Panc1 (cell line): ENCODE results near the gene NPR3. TPM values are rescaled to one million over a fixed set of nuclear protein-coding genes. Genes with fewer than 3 reads are reported as not detected.

ENCODE experiments used
- ATAC-seq: fragments of 200-7000 bp; cut with Tn5 transposase; 2 replicates; pipeline ENCODE4 v1.9.1; 2020; ENCODE audit warnings: mild to moderate bottlenecking, moderate library complexity
- BruUV-seq: library from RNA; stranded (reverse); fragments of 400-500 nt; replicated peaks from 2 replicates; lab custom pipeline; 2021; lab: Mats Ljungman, UMichigan
- CTCF ChIA-PET: fragments of 300-600 bp; sonication (Branson Sonifier 250); formaldehyde crosslinking; loops from one replicate; lab custom pipeline; 2022; ENCODE audit warnings: antibody characterized with exemption; lab: Charles Lee
- POLR2A ChIA-PET: fragments of 300-600 bp; sonication (Branson Sonifier 250); formaldehyde crosslinking; loops from one replicate; lab custom pipeline; 2022; ENCODE audit warnings: antibody characterized with exemption; lab: Charles Lee
- DNase-seq: peaks from one replicate; pipeline ENCODE4 v3.0.0-alpha.2; 2010; ENCODE audit warnings: low read depth, low spot score
- H3K27ac ChIP-seq: 2 replicates; pipeline ENCODE4 v1.5.1; 2011; ENCODE audit warnings: mild to moderate bottlenecking, low read length, inconsistent platforms
- H3K27me3 ChIP-seq: fragments of 200-500 bp; sonication (Bioruptor generic); 2 replicates; pipeline ENCODE4 v1.6.0; 2014; ENCODE audit warnings: low read length, inconsistent platforms; ENCODE audit not compliant: control insufficient read depth, insufficient read depth
- H3K36me3 ChIP-seq: fragments of 200-500 bp; sonication (Bioruptor generic); 2 replicates; pipeline ENCODE4 v1.5.1; 2014; ENCODE audit warnings: inconsistent platforms, mild to moderate bottlenecking, low read length, moderate library complexity; ENCODE audit not compliant: control insufficient read depth, insufficient read depth
- H3K4me1 ChIP-seq: 2 replicates; pipeline ENCODE4 v1.5.1; 2011; ENCODE audit warnings: inconsistent platforms, mild to moderate bottlenecking, low read length, moderate library complexity; ENCODE audit not compliant: control insufficient read depth, insufficient read depth
- H3K4me3 ChIP-seq, 2 experiments: 2 replicates each; pipeline ENCODE4 v1.5.1; 2011 to 2012; ENCODE audit warnings: low read depth in 2 of 2, low read length in 2 of 2, mild to moderate bottlenecking in 2 of 2, inconsistent platforms in 1 of 2, moderate library complexity in 1 of 2
- H3K9me3 ChIP-seq: fragments of 200-500 bp; sonication (Bioruptor generic); 2 replicates; pipeline ENCODE4 v1.5.1; 2014; ENCODE audit warnings: low read depth, mild to moderate bottlenecking, inconsistent platforms, low read length, moderate library complexity; ENCODE audit not compliant: control insufficient read depth, insufficient read depth
- CTCF ChIP-seq: fragments of 450-650 bp; IDR thresholded peaks from 2 replicates; pipeline ENCODE4 v1.5.1; 2017; ENCODE audit warnings: mild to moderate bottlenecking
- POLR2AphosphoS5 ChIP-seq: IDR thresholded peaks from 2 replicates; pipeline ENCODE4 v1.6.1; 2012; ENCODE audit warnings: mild to moderate bottlenecking, low read depth, low read length, moderate library complexity
- REST ChIP-seq, 2 experiments: IDR thresholded peaks; 2 replicates each; pipeline ENCODE4 v1.6.1; 2011 to 2012; ENCODE audit warnings: low read depth in 2 of 2, control low read depth in 1 of 2, low read length in 1 of 2, mild to moderate bottlenecking in 1 of 2, moderate library complexity in 1 of 2; ENCODE audit not compliant: insufficient read depth in 1 of 2
- SIN3A ChIP-seq: IDR thresholded peaks from 2 replicates; pipeline ENCODE4 v1.6.1; 2012; ENCODE audit warnings: low read depth, mild to moderate bottlenecking, low read length, moderate library complexity, borderline replicate concordance; ENCODE audit not compliant: insufficient read depth
- TCF7L2 ChIP-seq: IDR thresholded peaks from 2 replicates; pipeline ENCODE4 v1.6.1; 2011; ENCODE audit warnings: mild to moderate bottlenecking, low read depth, low read length, inconsistent platforms
- in situ Hi-C: cut with HindIII; loops from 2 replicates; pipeline ENCODE4 v1.10.0; 2016; ENCODE audit warnings: low sequenced_read_pairs, low pct_unique_long_range_greater_than_20kb
- intact Hi-C: fragments of 100-400 bp; cut with micrococcal nuclease; formaldehyde crosslinking; loops from one replicate; pipeline ENCODE4 v1.10.0; 2022; ENCODE audit not compliant: unreplicated experiment
- total RNA-seq: library from RNA; stranded (reverse); gene quantifications from one replicate; pipeline ENCODE4 v1.2.1, GENCODE V29; 2021; ENCODE audit not compliant: unreplicated experiment

Gene NPR3
- total RNA-seq, 1 experiment from 2014 or later, result 0.10 TPM

- ChIA-PET POLR2A (no interaction called here), CTCF (no interaction called here)
- TF ChIP-seq SIN3A (no peak), TCF7L2 (no peak), REST (IDR thresholded peaks at IDR 0.05; ENCODE audit: insufficient read depth in 1 of 2, low read depth in 2 of 2, low read length in 1 of 2) (no peak), POLR2AphosphoS5 (no peak), CTCF (no peak)
- H3K9me3 ChIP-seq, result no peaks in the 10 kb centered on the region
- DNase-seq (no peak), ATAC-seq (no peak)
- intact Hi-C loops (no loop called here), in situ Hi-C loops (no loop called here)
- no peaks in the 10 kb centered on the region for H3K27me3 ChIP-seq
- H3K4me1 ChIP-seq, result no peaks in the 10 kb centered on the region
- no peak overlapping the region for H3K27ac ChIP-seq
- H3K4me3 ChIP-seq, result no peak overlapping the region
- no TSS peak for BruUV-seq
- no peaks in the 10 kb centered on the region for H3K36me3 ChIP-seq
These were observed 18.5 kb downstream of the NPR3 start for GRCh38 chr5:32729651-32730050.

- POLR2A ChIA-PET, result no interaction called here
- no peak for ATAC-seq
These were observed 22.6 kb downstream of the NPR3 start for GRCh38 chr5:32733590-32734340.

More at GRCh38 chr5:32733590-32734340, 22.6 kb downstream of the NPR3 start:
- BruUV-seq, result no TSS peak
- no peak overlapping the region for H3K27ac ChIP-seq
- intact Hi-C loops (no loop called here), in situ Hi-C loops (no loop called here)
- no peaks in the 10 kb centered on the region for H3K4me1 ChIP-seq
- no peaks in the 10 kb centered on the region for H3K27me3 ChIP-seq
- CTCF ChIA-PET, result no interaction called here
- H3K9me3 ChIP-seq, result no peaks in the 10 kb centered on the region
- H3K36me3 ChIP-seq, result no peaks in the 10 kb centered on the region
- H3K4me3 ChIP-seq, result no peak overlapping the region
- TF ChIP-seq CTCF (no peak), TCF7L2 (no peak), POLR2AphosphoS5 (no peak), REST (IDR thresholded peaks at IDR 0.05; ENCODE audit: insufficient read depth in 1 of 2, low read depth in 2 of 2, low read length in 1 of 2) (no peak), SIN3A (no peak)
- DNase-seq, result no peak
